SKM-1 treated with dmso at 0.1 percent for 144 hours (cell line): ENCODE data around the gene PGP.
"Not testable (repeated sequence)": the region's sequence is repeated elsewhere in the genome, so short reads cannot be mapped to it uniquely, and the experiment has no call there.

Experiments
- DNase-seq: peaks from one replicate; lab custom pipeline; 2025; ENCODE audit not compliant: unreplicated experiment; lab: John Stamatoyannopoulos, UW

PGP gene

DNA sequence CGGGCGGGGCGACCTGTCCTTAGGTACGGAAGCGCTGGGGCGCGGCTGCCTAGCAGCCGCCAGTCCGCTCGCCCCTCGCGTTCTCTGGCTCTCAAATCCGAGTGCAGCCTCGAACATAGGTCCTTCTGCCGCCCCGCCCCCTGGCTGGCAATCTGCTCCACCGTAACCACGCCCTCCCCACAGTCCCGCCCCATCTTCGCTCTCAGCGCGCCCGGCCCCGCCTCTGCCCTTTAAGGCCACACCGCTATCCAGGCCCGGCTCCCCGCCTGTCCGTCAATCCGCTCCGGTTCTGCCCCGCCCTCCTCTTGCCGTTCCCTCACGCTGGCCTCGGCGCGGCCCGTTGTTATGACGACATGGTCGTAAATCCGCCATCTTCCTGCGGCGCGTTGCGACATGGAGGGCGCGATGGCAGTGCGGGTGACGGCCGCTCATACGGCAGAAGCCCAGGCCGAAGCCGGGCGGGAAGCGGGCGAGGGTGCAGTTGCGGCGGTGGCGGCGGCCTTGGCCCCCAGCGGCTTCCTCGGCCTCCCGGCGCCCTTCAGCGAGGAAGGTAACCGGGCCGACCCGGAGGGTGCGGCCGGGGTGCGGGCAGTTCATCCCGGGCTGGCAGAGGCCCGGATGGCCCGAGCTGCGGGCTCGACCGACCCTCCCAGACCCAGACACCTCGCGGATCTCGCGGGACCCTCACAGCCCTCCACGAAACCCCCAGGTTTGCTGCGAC is 8.7 kb upstream of the PGP start, which contains the start of gene E4F1:
Gene E4F1 (plus strand): TSS at position 371 of the 721 bp plus-strand sequence. CDS start 23 bp downstream, at position 394.
- peak; percentile 98 for DNase-seq

DNA sequence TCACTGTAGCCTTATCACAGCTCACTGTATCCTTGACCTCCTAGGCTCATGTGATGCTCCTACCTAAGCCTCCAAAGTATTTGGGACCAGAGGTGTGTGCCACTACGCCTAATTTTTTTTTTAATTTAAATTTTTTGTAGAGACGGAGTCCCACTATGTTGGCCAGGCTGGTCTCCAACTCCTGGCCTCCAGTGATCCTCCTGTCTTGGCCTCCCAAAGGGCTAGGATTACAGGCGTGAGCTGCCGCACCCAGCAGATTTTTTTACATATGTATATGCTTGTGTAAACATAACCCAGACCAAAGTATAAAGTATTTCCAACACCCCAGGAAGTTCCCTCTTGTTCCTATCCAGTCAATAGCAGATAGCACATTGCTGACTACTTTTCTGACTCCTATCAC is 1.7 kb upstream of the PGP start:
- no peak for DNase-seq

DNA sequence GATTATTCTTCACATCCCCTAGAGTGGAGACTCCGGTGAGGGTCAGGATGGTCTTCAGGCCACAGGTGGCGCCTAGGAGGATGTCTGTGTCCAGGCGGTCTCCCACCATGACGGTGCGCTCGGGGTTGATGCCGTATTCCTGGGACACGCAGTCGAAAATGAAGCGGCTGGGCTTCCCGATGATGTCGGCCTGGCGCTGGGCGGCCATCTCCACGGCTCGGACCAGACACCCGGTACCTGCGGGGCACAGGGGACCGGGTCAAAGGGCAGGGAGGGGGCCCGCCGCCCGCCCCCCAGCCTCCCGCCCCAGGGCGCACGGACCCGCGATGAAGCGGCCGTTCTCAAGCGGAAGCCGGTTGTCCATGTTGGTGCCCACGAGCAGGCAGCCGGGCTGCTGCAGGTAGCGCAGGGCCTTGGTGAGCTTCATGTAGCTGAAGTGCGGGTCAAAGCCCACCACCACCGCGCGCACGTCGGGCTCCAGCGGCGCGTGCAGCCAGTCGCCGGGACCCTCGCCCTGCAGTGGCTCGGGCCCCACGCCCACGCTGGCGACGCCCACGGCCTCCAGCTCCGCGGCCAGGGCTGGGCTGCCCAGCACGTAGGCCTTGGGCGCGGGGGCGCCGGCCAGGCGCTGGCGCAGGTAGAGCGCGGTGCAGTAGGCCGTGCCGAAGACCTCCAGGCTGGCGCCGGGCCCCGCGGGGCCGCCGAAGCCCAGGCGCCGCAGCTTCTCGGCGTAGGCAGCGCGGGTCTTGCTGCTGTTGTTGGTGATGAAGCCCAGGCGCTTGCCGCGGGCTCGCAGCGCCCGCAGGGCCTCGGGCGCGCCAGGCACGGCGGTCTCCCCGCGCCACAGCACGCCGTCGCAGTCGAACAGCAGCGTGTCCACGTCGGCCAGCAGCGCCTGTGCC is 572 bp downstream of the PGP start:
- DNase-seq, result no peak

DNA sequence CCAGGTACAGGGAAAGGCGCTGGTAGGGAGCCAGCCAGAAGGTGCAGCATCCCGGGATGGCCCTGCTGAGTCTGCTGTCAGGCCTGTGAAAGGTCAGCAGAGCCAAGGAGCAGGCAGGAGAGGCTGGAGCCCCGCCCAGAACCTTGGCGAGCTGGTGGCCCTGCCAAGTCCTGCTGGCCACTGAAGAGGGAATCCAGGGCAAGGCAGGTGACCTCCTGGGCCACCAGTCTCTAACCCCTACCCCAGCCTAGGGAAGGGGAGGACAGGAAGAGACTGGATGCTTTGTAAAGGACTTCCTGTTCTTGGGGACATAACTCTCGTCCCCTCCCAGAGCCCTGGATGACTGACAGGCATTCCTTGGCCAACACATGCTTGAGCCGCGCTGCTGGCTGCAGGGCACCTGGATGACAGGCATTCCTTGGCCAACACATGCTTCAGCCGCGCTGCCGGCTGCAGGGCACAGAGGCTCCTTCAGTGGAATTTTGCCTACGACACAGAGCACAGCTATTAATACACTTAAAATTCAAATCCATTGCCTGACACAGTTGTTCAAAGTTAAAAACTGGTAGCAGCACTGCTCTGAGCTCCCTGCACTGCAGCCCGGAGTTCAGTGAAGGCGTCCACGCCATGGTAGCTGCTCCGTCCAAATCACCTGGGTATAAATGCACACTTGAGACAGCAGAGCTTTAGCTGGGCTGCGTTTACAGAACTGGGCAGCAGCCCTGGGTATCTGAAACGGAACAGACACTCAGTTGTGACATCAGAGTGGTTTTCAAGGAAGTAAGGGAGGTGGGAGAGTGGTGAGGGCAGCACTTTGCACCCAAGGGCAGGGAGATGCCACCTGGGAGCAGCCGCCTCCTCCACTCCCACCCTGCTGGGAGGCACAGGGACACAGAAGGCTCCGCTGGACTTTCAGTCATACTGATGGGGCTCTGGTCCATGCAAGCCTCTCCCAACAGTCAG is 2.0 kb downstream of the PGP start:
- peak; percentile 9 for DNase-seq

DNA sequence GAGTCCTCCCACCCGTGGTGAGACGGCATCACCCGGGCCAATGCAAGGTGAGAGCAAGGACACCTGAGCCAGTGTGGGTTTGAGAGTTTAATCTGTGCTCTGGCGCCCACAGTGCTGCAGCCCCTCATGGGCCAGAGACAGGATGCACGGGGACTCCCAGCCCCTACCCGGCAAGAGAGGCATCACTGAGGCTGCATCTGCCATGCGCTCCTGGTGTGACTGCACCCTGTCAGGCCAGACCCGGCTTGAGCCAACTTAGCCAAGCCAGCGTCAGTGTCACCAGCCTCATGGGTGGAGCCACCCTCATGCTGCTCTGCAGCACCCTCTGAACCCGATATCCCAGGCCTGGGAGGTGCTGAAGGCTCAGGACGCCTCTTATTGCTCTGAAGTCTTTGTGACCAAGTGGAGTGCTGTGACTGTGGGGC is 2.7 kb downstream of the PGP start:
- DNase-seq, result no peak

DNA sequence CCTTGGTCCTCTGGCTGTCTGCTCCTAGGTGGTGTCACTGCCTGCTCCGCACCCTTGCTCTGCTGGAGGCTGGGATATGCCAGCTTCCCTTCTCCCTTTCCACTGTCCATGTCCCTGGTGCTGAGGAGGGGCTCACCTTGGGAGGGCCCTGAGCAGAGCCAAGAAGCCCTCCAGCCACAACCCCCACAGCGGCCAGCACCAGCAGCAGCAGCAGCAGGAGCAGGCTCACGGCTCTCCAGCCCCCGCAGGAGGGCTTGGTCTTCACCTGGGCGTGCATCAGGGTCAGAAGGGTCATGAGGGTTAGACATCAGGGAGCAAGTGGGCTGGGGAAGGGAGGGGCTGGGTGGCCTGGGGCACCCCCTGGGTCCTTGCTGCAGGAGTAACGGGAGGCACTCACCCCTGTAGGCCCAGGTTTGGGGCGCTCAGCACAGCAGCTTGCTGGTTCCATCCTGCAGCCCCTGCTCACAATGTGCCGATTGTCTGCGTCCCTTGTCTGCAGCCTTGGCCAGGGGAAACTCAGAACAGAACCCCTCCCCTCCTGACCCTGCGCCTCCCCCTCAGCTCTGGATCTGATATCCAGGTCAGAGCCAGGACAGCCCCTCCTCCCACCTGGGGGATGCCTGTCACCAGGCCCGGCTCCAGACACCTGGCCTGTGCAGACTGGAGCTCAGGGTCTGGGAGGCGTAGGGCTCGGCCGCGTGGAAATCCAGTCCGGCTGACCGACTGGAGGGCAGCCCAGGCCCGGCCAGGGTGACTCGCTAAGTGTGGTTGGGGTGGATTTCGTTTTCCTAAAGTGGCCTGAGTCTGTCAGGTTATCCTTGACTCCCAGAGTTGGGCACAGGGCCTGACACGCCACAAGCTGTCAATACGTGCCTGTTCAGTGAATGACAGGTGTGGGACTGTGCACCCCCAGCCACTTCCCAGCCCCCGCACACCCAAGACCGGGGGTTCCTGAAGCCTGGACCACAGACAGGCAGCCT is 4.0 kb downstream of the PGP start, which contains the start of gene BRICD5:
Gene BRICD5 (minus strand): TSS at position 478 of the 980 bp plus-strand sequence. CDS start 30 bp downstream, at position 448.
- DNase-seq, result no peak

DNA sequence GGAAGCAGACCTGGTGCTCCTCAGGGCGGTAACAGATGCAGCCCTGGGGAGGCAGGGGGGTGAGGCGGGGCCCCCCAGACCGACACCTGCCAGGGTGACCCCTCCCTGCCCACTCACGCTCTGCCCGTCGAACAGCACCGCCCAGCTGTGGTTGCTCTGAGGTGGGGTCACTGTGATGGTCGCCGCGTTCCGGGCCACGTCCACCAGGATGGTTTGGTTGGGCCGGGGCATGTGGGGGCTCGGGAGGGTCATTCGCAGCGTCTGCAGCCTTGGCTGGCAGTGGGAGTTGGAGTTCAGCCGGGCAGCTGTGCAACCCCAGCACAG is 4.7 kb downstream of the PGP start:
- DNase-seq, result no peak

DNA sequence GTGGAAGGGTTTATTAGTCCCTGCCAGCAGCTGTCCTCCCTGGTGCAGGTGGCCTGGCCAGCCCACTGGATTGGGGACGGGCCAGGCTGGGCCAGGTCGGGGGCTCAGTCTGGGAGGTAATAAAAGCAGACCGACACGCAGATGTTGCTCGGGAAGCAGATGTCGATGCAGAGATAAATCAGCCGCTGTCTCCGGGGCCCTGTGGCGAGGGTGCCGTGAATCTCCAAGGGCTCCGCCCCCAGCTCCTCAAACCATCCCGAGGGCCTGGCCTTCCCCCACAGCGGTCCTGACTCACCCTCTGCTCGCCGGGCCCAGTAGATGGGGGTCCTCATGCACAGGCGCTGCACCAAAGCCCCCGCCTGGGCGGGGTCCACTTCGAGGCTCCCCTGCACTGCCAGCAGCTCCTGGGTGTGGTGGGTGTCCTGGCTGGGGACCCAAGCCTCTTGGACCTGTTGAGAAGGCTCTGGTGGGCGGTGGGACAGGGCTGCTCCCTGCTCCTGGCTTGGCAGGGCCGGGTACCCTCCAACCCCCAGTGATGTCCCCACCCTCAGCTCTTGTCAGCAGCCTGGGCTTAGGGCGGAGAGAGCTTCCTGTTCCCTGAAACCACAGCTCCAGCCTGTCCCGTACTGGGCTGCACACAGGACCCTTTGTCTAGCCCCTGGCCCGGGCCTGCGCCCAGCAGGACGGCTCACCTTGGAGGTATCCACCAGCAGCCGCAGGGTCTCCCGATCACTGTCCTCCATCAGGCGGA is 5.2 kb downstream of the PGP start:
- no peak for DNase-seq

DNA sequence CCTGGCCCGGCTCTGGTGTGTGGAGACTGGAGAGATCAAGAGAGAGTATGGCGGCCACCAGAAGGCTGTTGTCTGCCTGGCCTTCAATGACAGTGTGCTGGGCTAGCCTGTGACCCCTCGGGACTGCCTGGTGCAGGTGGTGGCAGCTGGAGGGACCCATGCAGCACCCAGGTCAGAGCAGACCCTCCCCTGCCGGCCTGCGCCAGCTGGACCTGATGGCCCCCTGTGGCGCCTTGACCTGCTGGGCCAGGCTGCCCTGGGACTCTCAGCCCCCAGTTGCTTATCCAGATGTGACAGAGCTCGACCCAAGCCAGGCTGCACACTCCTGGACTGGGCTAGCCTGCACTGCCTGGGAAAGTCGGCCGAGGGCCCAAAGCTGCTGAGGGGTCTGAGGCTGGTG is 5.9 kb downstream of the PGP start:
- DNase-seq, result no peak

DNA sequence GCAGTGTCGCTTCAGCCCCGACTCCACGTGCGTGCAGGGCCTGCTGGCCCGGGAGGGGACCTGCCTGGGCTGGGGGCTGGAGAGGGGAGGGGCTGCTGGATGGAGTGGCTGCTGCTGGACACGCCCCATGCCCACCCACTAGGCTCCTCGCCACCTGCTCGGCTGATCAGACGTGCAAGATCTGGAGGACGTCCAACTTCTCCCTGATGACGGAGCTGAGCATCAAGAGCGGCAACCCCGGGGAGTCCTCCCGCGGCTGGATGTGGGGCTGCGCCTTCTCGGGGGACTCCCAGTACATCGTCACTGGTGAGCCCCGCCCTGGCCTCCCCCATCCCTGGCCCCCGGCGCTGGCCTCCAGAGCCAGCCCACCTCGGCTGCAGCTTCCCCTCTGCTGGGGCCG is 6.3 kb downstream of the PGP start:
- DNase-seq, result no peak

DNA sequence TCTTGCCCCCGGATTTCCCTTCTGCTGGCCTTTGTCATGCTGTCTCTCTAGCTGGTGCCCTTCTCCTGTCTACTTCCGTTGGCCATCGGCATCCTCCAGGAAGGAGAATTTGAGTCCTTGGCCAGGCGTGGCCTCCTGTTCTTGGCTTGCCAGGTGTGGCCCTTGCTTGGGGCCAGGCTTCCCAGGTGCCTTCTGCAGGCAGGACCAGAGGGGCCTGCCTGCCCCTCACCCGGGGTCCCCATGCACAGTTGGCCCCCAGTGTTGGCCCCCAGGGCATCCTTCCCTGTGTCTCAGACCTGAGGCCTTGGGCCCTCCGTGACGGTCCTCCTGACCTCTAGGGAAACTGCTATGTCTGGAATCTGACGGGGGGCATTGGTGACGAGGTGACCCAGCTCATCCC is 6.8 kb downstream of the PGP start:
- no peak for DNase-seq

DNA sequence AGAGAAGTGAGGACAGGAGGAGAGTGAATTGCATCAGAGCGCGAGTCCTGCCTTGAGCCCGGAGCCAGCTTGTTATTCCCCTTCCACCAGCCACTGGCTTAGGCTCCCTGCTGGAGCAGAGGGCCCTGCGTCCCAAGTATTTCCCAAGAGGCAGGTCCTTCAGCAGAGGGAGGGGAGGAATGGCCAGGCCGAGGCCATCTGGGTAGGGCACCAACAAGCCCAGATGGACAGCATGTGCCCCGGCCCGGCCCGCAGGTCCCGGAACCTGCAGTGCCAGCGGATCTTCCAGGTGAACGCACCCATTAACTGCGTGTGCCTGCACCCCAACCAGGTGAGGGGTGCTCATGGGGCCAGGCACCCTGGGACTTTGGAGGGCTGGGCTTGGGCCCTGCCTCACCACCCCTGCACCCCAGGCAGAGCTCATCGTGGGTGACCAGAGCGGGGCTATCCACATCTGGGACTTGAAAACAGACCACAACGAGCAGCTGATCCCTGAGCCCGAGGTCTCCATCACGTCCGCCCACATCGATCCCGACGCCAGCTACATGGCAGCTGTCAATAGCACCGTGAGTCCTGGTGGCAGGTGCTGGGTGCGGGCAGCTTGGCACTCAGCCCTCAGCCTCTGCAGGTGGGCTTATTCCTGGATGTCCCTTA is 7.7 kb downstream of the PGP start:
- DNase-seq, result no peak

DNA sequence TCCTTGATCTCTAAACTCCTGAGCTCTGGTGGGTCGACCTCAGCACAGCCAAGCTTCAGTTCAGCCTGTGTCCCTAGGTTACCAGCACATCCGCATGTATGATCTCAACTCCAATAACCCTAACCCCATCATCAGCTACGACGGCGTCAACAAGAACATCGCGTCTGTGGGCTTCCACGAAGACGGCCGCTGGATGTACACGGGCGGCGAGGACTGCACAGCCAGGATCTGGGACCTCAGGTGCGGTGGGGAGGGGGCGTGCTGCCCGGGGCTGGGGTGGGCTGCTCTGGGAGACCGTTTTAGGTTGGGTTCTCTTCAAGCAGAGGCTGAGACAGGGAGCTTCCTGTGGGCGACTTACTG is 8.2 kb downstream of the PGP start:
- no peak for DNase-seq

DNA sequence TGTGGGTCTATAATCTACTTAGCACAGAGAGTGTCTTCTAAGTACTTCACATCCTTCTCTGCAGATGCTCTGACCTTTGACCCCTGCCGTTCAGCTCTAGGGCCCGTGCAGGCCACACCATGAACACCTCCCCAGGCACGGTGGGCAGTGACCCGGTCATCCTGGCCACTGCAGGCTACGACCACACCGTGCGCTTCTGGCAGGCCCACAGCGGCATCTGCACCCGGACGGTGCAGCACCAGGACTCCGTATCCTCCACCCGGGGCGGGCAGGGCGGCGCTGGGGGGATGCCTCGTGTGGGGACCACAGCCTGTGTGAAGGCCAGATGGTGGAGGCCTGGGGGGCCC is 8.7 kb downstream of the PGP start:
- DNase-seq, result no peak

DNA sequence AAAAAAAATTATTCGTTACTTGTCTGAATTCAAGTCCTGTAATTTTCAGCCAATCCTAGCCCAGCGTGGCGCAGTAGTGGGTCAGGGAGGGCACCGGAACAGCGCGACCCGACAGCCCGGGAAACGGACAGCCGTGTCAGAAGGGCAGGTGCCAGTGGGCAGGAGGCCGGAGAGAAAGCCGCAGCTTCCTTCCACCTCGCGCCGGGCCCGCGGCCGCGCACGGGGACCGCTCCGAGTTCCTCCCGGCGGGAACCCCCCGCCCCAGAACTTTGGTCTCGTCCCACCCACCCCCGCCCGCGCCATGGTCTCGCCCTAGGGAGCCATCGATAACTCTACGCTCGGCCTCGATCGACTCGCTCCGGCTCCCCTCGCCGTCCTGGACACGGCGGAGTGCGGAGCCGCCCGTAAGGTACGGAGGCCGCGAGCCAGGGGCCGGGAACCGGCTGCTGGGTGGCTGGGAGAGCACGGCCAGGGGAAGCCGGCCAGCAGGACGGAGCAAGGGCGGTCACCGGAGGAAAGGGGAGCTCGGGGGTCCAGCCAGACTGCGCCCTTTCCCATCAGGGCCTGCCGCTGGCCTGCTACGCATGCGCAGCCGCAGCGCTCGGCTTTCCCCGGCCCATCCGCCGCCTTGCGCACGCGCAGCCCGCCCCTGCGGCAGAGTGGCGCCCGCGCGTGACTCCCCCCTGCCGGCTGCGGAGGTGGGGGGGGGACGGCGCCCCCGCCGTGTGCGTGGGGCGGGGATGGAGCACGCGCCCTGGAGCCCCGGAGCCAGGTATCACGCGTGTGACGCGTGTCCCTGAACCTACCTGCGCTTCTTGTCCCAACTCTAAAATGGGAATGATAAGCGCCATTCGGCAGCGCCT is 9.3 kb downstream of the PGP start, which contains the start of gene MLST8:
Gene MLST8 (plus strand): TSS at position 351 of the 863 bp plus-strand sequence. CDS start 632 bp downstream, outside the sequence.
- peak; percentile 78 for DNase-seq

DNA sequence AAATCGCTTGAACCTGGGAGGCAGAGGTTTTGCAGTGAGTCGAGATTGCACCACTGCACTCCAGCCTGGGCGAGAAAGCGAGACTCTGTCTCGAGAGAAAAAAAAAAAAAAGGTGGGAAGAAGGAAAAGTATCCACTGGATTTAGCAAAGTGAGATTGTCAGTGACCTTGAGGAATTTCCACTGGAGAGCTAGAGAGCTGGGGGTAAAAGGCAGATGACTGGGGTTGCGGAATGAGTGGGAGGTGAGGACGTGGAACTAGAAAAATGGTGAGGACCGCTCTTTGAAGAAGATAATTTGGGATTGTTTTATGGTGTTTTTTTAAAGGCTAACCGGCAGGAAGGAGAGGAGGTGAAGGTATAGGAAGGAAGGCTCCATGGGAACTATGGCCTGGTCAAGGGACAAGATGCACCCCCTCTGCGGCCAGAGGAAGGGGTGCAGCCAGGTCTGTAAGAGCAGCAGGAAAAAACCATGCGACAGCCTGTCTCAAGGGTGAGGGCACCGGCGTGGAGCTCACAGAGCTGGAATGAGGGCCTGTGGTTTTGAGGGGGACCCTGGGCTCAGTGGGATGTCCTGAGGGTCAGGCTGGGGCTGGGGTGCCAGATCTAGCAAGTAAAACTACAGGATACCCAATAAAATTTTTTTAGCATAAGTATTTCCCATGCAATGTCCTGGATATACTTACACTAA is 10.1 kb downstream of the PGP start:
- DNase-seq, result no peak

DNA sequence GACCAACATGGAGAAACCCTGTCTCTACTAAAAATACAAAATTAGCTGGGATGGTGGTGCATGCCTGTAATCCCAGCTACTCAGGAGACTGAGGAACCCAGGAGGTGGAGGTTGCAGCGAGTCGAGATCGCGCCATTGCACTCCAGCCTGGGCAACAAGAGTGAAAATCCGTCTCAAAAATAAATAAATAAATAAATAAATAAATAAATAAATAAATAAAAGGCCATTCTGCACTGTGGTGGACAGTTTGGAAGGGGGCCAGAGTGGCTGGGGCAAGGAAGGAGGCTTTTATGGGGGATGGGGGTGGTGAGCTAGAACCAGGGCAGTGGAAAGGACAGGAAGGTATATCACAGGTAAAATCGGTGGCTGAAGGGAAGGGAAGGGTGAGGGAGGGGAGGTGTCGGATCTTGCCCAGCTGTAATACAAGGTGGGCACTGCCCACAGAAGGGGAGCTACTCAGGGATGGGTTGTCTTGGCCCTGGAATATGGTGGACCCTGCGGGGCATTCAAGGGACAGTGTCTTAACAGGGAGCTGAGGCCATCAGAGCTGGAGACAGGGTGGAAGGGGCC is 11.4 kb downstream of the PGP start:
- not testable (repeated sequence) for DNase-seq
